Keratinocyte (primary cell): ENCODE results near the gene MBP.

Source experiments
- EZH2 ChIP-seq: IDR thresholded peaks from one replicate; pipeline ENCODE4 v1.6.1; 2012; ENCODE audit warnings: inconsistent platforms, mild to moderate bottlenecking, low read length, moderate library complexity
- TF ChIP-seq, protein P1 (sequence below), 3 experiments: IDR thresholded peaks in 1 of 3; conservative IDR thresholded peaks in 1 of 3; optimal IDR thresholded peaks in 1 of 3; 2 replicates in 2 of 3; 3 replicates in 1 of 3; pipeline versions ENCODE3 to v1.5.1; 2011; ENCODE audit warnings: low read length in 3 of 3, mild to moderate bottlenecking in 3 of 3, moderate library complexity in 2 of 3, control low read depth in 1 of 3, inconsistent platforms in 1 of 3; ENCODE audit not compliant: insufficient read depth in 2 of 3; ENCODE audit errors: extremely low read depth in 1 of 3

DNA sequence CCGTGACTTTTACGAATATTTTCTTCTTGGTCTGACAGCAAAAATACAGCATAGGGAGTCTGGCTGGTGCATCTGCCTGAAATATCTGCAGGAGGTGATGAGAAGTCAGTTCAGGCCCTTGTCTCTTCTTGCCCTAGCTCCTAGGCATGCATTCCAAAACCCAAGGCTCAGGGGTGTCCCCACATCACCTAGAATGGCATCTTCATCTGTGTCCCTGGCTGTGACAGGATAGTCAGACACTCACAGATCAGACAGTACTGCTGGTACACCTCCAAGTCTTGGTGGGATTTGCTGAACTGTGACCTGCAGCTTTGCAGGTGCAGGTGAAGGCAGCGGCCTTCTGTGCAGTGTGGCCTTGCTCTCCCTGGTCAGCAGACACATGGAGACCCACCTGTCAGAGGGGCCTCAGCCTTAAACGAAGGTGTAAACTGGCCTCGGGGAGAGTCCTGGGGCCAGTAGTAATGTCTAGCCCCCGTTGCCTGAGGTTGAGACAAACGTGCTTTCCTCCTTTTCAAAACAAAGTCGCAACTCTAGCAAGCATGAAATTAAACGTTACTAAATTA, 42.8 kb downstream of the MBP start:
- TF ChIP-seq, protein P1, sequence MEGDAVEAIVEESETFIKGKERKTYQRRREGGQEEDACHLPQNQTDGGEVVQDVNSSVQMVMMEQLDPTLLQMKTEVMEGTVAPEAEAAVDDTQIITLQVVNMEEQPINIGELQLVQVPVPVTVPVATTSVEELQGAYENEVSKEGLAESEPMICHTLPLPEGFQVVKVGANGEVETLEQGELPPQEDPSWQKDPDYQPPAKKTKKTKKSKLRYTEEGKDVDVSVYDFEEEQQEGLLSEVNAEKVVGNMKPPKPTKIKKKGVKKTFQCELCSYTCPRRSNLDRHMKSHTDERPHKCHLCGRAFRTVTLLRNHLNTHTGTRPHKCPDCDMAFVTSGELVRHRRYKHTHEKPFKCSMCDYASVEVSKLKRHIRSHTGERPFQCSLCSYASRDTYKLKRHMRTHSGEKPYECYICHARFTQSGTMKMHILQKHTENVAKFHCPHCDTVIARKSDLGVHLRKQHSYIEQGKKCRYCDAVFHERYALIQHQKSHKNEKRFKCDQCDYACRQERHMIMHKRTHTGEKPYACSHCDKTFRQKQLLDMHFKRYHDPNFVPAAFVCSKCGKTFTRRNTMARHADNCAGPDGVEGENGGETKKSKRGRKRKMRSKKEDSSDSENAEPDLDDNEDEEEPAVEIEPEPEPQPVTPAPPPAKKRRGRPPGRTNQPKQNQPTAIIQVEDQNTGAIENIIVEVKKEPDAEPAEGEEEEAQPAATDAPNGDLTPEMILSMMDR (optimal IDR thresholded peaks at IDR 0.05 in 1 of 3, IDR thresholded peaks at IDR 0.05 in 1 of 3, conservative IDR thresholded peaks at IDR 0.05 in 1 of 3; ENCODE audit: extremely low read depth in 1 of 3, insufficient read depth in 2 of 3, low read length in 3 of 3): no peak
- no peak for TF ChIP-seq EZH2
